DMS79 treated with DMSO at 0.1 percent for 48 hours (cell line): ENCODE data around the gene RAB13.

Experiments
- DNase-seq: peaks from one replicate; lab custom pipeline; 2025; lab: John Stamatoyannopoulos, UW

Gene RAB13

DNA sequence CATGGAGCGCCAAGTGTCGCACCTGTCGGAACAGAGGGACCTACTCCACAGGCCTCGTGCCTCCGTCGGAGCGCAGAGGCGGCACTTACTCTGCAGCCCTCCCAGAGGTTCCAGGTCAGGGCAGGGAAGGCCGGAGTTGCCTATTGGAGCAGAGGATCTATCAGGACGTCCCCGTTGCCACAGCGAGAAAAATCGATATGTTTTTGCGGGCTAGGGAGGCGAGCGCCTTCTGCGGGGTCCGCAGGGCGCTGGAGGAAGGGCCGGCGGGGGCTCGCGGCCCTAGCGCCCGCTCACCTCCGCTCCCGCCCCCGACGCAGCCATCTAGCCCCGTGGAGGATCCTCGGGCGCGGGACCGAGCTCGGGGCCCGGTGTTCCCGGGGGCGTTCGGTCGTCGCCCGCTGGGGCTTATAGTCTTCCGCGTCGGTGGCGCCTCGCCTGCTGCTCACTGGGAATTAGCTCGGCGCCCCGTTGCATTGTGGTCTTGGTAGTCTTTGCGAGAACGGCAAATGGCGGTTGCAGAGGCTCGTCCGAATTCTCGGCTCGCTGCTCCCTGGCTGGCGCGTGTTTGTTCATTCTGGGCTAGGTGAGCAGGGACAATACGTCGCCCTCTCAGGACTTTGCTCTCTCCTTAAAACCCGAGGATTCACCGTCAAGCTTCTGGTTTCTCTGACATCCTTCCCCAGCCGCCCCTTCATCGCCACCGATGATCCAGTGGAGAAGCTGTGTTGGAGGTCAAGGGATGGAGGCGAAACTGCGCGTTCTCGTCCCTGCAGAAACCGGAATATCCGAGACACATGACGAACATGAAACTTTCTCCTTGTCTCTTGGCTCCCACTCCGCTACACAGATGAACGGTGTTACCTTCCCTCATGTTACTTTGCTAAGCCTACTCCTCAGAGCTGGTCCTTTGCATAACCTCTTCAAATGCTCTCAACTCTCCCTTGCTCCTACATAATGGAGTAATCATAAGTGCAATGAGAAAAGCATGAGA is 8.6 kb downstream of the RAB13 start, which contains the start of gene JTB:
Gene JTB (minus strand): TSS at position 425 of the 991 bp plus-strand sequence. CDS start 422 bp downstream, at position 3.
- DNase-seq = peak; percentile 82

DNA sequence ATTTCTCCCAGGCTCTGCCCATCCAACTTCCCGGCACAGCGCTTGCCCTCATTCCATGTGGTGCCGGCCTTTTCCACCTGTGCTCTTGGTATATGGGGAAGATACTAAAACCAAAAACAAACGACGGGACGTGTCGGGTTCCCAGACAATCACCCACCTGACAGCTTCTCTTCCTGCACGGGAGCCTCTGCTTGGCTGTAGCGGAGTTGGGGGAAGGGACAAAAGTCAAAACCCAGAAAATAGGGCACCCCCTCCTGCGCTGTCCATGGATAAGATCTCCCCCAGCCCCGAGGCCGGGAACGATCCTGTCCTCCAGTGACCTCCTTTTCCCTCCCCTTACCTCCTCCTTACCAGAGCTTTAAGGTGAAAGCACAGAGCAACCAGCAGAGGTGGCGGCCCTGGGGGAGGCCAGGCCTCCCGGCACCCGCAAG is 9.3 kb downstream of the RAB13 start:
- DNase-seq = no peak

DNA sequence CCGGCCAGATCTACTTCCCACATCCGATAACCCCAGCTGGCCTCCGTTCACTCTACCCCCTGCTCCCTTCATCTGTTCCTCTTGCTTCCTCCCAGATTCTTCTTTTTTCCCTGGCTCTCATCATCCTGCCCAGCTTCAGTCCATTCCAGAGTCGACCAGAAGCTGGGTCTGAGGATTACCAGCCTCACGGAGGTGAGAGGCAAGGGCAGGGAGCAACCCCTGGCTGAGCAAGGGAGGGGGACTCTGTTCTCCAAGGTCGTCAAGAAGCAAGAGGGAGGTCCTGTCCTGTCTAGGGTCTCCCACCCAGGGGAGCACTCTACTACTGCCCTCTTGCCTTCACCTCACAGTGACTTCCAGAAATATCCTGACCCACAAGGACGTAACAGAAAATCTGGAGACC is 12.6 kb downstream of the RAB13 start:
- no peak for DNase-seq

DNA sequence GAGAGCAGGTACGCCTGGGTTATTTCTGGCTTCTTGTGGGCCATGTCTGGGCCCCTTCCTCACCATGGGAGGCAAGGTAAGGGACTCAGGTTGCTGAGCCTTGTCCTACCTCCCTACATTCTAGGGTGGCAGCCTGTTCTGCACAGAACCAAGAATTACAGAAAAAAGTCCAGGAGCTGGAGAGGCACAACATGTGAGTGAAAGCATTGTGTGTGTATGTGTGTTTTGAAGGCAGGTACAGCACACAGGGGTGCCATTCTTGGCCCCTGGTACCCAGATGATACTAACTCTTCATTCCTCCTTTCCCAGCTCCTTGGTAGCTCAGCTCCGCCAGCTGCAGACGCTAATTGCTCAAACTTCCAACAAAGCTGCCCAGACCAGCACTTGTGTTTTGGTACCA is 13.1 kb downstream of the RAB13 start:
- DNase-seq = no peak

DNA sequence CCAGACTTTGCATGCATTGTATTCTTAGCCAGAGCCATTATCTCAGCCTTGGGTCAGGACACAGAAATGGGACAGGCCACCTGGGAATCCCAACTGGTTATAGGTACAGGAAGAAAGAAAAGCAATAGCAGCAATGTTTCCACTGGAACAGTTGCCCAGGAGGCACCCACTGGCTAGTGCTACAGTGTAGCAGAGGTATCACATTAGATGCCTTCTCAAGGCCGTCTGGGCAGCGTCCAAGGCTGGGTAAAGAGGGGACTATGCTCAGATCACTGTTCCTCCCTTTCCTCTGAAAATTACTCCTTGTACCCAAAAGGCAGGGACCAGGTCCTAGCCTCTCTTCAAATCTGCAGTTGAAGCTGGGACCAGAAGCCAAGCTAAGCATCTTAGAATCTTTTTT is 15.8 kb downstream of the RAB13 start:
- DNase-seq = no peak

DNA sequence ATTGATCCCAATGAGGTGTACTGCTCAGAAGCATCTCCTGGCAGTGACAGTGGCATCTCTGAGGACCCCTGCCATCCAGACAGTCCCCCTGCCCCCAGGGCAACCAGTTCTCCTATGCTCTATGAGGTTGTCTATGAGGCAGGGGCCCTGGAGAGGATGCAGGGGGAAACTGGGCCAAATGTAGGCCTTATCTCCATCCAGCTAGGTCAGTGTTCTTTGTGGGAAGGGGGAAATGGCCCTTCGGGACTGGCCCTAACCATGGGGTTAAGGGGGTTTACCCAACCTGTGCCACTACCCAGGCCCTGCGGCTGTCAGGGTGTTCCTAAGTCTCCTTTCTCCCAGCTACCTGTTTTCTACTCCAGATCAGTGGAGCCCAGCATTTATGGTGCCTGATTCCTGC is 17.2 kb downstream of the RAB13 start:
- no peak for DNase-seq

DNA sequence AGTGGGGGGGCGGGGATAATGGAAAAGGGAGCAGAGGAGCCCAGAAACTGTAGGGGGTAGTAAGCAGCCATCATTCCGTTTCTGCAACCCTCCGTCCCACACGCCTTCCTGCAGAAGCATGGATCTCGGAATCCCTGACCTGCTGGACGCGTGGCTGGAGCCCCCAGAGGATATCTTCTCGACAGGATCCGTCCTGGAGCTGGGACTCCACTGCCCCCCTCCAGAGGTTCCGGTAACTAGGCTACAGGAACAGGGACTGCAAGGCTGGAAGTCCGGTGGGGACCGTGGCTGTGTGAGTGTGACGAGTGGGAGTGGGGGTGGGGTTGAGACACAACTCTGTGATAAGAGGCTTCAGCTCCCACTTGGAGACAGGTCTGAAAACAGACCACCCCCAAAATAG is 17.7 kb downstream of the RAB13 start:
- DNase-seq = no peak

DNA sequence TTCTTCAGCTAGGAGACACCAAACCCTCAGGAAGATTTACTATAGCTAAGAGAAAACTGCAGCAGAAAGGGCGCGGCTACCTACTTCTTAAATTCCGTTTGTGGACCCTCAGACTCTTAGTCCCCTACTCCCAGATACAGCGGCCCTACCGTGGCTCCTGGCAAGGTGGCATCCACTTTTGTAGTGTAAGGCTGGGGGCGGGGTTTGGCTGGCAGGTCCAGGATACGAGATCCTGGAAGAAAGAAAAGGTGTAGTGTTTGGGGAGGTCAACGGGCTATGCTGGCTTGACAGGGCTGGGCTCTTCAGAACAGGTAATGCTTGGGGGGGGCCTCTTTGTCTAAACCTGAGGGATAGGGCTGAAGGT is 18.2 kb downstream of the RAB13 start:
- no peak for DNase-seq

DNA sequence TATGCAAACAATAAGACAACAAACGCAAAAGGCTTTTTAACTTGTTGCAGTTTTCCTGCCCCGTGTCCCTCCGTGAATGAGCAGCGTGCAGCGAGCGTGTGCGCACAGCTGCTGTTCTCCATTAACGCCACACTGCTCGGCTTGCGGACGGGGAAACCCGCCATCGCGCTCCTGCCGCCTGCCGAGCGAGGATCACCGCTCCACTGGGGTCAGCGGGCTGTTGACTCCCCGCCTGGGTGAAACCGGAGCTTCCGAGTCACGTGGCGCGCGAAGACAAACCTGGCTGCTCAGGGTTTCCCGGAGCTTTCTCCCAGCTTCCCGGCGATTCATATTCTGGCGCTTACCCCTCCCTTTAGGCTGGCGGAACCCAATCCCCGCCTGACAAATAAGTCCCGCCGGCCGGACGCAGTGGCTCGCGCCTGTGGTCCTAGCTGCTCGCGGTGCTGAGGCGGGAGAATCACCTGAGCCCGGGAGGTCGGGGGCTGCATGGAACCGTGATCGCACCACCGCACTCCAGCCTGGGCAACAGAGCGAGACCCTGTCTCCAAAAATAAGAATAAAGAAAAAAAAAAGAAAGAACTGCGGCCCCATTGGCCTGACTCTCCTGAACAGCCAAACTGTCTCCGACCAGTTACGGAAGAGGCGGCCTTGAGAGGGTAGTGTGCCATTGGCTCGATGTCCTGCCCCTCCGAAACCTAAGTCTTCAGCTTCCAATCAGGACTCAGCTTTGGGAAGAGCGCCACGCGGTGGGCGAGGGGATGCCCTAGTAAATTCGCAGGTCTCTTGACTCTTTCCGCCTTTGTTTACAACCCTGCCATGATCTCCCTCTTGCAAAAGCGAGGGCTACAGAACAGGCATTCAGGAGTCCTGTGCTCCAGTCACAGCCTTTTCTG is 18.8 kb downstream of the RAB13 start, which contains the start of gene CREB3L4:
Gene CREB3L4 (plus strand): TSS at position 796 of the 893 bp plus-strand sequence. CDS start 624 bp downstream, outside the sequence.
- peak; percentile 99 for DNase-seq

DNA sequence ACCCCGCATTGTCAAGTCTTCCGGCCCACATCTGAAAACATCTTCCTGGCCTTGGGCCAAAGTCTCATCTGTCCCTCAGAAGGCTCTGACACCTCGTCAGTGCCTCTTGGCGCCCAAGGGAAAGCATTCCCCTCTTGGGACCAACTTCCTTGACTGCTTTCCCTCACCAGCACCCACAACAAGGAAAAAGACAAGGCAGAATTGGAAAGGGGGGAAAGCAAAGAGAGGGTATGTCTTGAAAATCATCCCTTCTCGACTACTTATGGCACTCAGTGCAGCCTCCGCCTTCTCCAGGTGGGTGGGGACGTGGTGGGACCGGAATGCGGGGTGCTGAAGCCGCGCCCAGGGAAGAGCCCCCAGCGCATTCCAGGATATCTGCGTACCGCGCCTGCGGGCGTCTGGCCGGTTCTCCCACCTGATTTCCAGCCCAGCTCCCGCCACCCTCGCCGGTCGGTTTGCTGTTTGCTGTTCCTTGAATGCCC is 22.2 kb downstream of the RAB13 start:
- peak; percentile 68 for DNase-seq

DNA sequence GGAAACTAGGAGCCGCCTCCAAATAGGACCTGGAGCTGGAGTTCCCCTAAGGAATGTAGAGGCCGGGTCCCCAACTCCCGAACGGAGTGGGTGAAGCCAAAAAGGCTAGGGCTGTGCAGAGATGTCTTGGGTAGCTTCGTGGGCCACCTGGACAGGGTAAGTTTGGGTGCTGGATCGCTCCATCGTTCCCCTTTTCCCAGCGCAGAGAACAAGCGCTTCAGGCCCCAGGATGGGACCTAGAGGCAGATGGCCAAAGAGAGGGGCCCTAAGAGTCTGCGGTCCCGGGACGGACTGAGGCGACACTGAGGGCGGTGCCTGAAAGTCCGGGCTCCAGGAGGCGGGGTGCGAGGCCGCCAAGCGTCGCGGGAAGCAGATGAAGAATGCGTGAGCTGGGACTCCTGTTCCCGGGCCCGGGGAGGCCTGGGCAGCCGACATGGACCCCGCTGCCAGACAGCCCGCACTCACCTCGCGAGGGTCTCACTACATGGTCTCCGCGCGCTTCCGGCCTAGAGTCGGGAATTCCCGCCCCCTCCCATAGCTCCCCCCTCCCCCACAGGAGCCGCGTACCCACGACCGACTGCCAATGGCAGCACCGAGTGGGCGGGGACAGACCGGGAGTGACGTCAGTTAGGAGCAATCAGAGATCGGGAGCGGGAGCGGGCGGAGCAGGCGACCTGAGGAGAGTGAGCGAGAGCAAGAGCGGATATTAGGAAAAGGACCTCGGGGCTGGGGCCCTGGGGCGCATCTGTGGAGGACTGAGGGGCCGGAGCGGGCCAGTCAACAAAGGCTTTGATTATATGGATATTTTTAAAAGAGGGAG is 22.9 kb downstream of the RAB13 start, which contains the start of gene SLC39A1:
Gene SLC39A1 (minus strand): TSS at position 508 of the 820 bp plus-strand sequence. CDS start 822 bp downstream, outside the sequence.
- DNase-seq = peak; percentile 98

DNA sequence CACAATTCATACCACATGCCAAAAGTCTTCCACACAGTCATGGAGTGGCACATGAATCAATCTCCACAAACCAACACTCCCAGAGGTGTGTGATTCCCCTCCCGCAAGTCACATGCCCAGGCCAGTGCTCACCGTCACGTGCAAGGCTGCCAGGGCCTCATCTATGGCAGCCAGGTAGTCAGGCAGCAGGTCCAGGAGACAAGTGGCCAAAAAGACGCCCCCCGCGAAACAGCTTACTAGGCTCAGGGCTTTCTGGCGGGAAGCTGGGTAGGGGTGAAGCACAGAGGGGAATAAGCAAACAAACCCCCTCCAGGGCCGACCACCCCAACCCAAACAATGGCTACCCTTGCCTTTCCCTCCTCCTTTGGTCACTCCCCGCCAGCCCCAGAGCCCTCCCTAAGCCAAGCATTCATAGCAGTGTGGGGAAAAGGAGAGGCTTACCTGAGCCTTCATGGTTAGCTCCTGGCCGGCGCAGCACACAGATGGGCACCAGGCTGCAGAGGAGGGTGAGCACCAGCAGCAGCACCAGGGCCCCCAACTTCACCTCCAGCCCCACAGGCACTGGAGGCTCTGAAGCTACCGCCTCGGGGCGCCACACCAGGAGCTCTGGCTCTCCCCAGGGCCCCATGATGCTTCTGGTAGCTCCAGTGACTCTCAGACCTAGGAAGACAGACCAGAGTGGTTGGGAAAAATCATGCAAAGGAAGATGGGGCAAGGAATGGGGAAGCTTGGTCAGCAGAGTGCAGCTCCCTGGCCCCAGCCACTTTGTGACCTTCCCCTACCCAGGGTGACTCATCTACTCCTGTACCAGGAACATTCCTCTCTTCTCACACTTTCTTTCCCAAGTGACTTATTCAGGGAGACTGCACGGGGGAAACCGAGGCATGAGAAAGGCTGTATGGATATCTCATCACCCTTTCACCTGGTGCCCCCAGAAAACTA is 23.8 kb downstream of the RAB13 start:
- no peak for DNase-seq

DNA sequence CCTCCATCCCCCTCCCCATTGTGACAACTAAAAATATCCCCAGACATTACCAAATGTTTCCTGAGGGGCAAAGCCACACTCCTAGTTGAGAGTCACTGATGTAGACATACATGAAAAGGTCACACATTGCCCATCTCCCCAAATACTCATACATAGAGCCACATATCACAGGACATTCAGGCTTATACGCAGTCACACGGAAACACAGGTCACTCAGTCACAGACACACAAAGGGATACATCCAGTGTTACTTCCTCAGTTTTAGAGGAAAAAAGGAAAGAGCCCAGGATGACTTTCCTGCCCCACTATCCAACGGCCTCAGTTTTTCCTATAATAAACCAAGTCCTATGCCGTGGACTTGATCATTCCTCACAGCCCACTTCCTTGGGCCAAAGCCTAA is 24.7 kb downstream of the RAB13 start:
- no peak for DNase-seq

DNA sequence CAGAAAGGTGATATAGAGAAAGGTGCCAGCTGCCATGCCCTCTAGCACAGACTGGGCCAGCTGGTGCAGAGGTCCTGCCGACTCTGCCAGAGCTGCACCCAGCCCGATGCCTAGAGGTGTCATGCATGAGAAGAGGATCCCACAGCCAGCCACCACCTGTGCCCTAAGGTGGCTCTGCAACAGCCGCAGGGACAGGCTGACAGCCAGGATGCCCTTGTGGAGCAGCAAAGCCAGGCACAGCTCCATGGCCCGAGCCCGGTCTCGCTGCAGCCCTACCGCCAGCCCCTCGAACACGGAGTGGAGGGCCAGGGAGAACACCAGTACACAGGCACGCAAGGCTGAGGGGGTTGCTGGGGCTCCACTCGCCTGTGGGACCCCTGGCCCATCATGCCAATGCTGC is 25.9 kb downstream of the RAB13 start:
- no peak for DNase-seq

DNA sequence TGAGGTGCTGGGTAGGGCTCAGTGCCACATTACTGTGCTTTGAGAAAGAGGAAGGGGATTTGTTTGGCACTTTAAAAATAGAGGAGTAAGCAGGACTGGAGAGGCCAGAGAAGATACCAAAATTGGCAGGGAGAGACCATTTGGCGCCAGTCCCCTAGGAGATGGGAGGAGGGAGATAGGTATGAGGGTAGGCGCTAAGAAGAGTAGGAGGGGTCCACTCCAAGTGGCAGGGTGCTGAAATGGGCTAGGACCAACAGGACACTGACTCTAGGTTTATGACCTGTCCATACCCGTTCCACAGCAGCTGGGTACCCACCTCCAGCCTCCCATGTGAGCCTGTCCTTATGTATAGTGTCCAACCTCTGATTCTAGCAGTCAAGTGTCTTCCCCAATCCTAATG is 26.7 kb downstream of the RAB13 start:
- DNase-seq = no peak

DNA sequence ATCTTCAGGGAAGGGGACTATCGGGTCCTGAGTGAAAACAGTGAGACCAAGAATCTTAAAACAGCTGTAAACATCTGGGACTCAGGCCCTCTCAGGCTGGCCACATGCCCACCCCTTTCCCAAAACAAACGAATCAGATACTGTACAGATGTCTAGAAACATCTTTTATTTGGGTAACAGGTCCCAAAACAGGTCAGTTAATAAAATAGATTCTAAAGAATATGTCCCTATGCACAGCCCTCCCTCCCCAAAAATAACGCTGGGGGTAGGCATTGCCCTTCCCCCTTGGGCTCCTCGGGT is 27.2 kb downstream of the RAB13 start:
- no peak for DNase-seq

DNA sequence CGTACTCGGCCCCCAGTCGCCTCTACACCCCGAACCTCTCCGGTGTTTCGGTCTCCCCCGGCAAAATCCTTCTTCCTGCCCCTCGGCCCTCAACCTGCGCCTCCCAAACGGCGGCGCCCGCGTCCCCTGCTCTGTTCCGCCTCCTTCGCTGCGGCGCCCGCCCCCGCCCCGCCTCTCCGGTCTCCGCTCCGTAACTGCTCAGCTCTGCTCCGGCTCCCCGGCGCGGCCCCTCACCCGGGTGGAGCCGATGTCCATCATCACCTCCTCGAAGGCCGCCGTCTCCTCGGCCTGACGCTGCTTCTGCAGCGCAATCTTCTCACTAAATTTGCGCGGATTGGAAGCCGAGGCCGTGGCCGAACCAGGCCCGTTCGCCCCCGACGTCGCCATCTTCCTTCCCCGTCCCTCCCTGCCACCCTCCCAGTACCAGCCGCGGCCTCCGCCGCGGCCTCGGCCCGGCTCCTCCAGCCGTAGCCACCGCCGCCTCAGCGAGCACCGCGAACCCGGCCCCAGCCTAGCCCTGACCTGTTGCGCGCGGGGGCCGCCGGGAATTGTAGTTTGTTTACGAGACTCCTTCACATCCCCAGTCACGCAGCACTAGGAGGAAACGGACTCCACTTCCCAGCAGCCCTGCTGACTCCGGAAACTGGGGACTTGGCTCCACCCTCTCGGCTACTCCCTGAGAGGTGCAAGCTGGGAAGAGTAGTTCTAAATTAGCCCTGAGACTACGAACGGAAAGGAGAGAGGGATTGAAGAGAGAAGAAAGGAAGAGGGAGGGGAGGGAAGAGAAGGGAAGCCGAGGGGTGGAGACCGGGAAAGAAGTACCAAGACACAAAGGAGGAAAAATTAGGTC is 27.8 kb downstream of the RAB13 start, which contains the start of gene CRTC2:
Gene CRTC2 (minus strand): TSS at position 502 of the 850 bp plus-strand sequence. CDS start 115 bp downstream, at position 387.
- peak; percentile 98 for DNase-seq

DNA sequence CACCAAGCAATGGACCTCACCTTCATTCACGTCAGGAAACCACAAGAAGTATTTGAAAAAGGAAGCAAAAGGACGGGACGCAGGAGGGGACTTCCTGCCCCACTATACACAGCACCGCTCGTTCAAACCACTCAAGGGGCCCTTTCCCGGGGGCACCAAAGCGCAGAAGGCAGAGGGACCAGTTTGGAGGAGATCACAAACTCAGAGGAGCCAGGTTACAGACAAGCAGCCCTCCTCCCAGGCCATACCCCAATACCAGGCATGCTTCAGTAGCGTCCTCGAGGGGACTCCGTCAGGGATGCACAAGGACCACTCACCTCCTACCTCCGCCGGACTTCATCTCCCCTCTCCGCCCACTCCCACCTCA is 28.4 kb downstream of the RAB13 start:
- DNase-seq = peak; percentile 19

DNA sequence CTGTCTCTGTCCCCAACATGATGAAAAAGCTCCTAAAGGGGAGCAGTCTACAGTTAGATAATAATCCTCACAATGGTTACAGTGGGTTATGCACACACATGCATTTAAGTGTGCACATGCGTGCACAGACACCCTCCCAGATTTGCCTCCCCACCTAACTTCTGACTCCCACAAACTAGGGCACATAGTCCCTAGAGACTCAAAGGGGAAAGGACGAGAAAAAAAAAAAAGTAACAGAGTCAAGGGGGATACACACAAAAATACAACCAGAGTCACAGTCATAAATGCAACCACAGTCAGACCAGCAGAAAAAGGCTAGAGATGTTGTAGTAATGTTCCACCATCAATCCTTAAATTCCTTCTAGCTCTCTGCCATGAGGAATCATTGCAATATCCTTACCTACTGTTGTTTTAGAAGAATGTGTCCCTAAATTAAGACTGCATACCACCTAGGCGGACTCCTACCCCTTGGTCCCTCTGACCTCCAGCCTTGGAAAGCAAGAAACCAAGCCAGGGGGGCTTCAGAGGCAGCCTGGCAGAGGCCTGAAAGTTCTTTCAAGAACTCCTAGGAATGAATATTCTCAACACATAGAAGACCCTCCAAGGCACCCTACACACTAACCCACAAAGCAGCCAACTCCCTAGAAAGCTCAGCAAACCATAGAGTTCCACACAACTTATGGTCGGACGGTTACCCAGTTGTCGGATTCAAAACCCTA is 29.0 kb downstream of the RAB13 start:
- DNase-seq = no peak
